SK-N-SH (cell line): ENCODE data around the gene FAM229A. TPM values are rescaled to one million over a fixed set of nuclear protein-coding genes. Genes with fewer than 3 reads are reported as not detected.
"Not testable (repeated sequence)": the region's sequence is repeated elsewhere in the genome, so short reads cannot be mapped to it uniquely, and the experiment has no call there.

Experiments used
- CTCF ChIA-PET: fragments of 300-600, 350-600 bp; formaldehyde crosslinking; extraction: SDS; loops from one replicate; lab custom pipeline; 2021; lab: Yijun Ruan, JAX
- POLR2A ChIA-PET: fragments of 350-600 bp; sonication (Branson Sonifier 250); formaldehyde crosslinking; extraction: SDS; loops from one replicate; lab custom pipeline; 2020; ENCODE audit warnings: antibody characterized with exemption, inconsistent platforms; lab: Yijun Ruan, JAX
- DNase-seq: peaks from one replicate; pipeline ENCODE4 v3.0.0; 2012
- H2AFZ ChIP-seq: fragments of 200-600 bp; sonication (generic); 2 replicates; pipeline ENCODE4 v1.8.1; 2016; ENCODE audit warnings: antibody characterized with exemption, mild to moderate bottlenecking, low read depth
- H3F3A ChIP-seq: fragments of 200-600 bp; sonication (generic); replicated peaks from 2 replicates; pipeline ENCODE3; 2016; ENCODE audit warnings: antibody characterized with exemption, mild to moderate bottlenecking; ENCODE audit not compliant: insufficient read depth
- H3K27ac ChIP-seq, 2 experiments: fragments of 200-500 bp in 1 of 2; fragments of 200-600 bp in 1 of 2; sonication (Bioruptor generic) in 1 of 2; sonication (generic), shearing (Covaris generic) in 1 of 2; 2 replicates each; pipeline versions ENCODE4 v1.5.1 to v1.6.1; 2014 to 2016; ENCODE audit warnings: low read depth in 2 of 2, inconsistent platforms in 1 of 2, low read length in 1 of 2, mild to moderate bottlenecking in 1 of 2, mixed read lengths in 1 of 2
- H3K27me3 ChIP-seq: fragments of 200-600 bp; sonication (generic), shearing (Covaris generic); 2 replicates; pipeline ENCODE4 v1.6.1; 2016; ENCODE audit warnings: mixed run types; ENCODE audit not compliant: insufficient read depth
- H3K36me3 ChIP-seq, 2 experiments: fragments of 200-500 bp in 1 of 2; fragments of 200-600 bp in 1 of 2; sonication (Bioruptor generic) in 1 of 2; sonication (generic) in 1 of 2; replicated peaks in 1 of 2; 2 replicates each; pipeline versions ENCODE3 to v1.5.1; 2014 to 2016; ENCODE audit warnings: low read length in 1 of 2, mild to moderate bottlenecking in 1 of 2; ENCODE audit not compliant: insufficient read depth in 2 of 2, control insufficient read depth in 1 of 2
- H3K4me1 ChIP-seq, 2 experiments: fragments of 200-500 bp in 1 of 2; fragments of 200-600 bp in 1 of 2; sonication (Bioruptor generic) in 1 of 2; sonication (generic), shearing (Covaris generic) in 1 of 2; 2 replicates each; pipeline versions ENCODE4 v1.5.1 to v1.6.1; 2014 to 2016; ENCODE audit warnings: low read depth in 1 of 2, low read length in 1 of 2, mixed run types in 1 of 2; ENCODE audit not compliant: insufficient read depth in 2 of 2, control insufficient read depth in 1 of 2
- H3K4me2 ChIP-seq: fragments of 200-600 bp; sonication (generic), shearing (Covaris generic); 2 replicates; pipeline ENCODE4 v1.6.1; 2017; ENCODE audit warnings: mixed run types
- H3K4me3 ChIP-seq, 2 experiments: fragments of 200-500 bp in 1 of 2; fragments of 200-600 bp in 1 of 2; sonication (Bioruptor generic) in 1 of 2; sonication (generic), shearing (Covaris generic) in 1 of 2; 2 replicates each; pipeline versions ENCODE4 v1.5.1 to v1.8.1; 2014 to 2016; ENCODE audit warnings: low read depth in 2 of 2, inconsistent platforms in 1 of 2, low read length in 1 of 2, mild to moderate bottlenecking in 1 of 2, mixed read lengths in 1 of 2, moderate library complexity in 1 of 2
- H3K79me2 ChIP-seq: fragments of 200-600 bp; sonication (generic); 2 replicates; pipeline ENCODE4 v1.8.1; 2017; ENCODE audit warnings: mild to moderate bottlenecking; ENCODE audit not compliant: insufficient read depth
- H3K9ac ChIP-seq: fragments of 200-600 bp; sonication (generic); 2 replicates; pipeline ENCODE4 v1.6.1; 2017; ENCODE audit warnings: mixed run types
- H3K9me2 ChIP-seq: fragments of 200-600 bp; sonication (generic); 2 replicates; pipeline ENCODE4 v1.6.1; 2017; ENCODE audit warnings: mixed run types
- H3K9me3 ChIP-seq: fragments of 200-600 bp; sonication (generic); 2 replicates; pipeline ENCODE4 v1.6.1; 2017; ENCODE audit warnings: mixed run types, mild to moderate bottlenecking, moderate library complexity
- H4K20me1 ChIP-seq: fragments of 200-600 bp; sonication (generic); 2 replicates; pipeline ENCODE4 v1.6.1; 2017; ENCODE audit warnings: mild to moderate bottlenecking, mixed run types; ENCODE audit not compliant: insufficient read depth
- EP300 ChIP-seq, 2 experiments: IDR thresholded peaks; 2 replicates each; pipeline versions ENCODE4 v1.4.0 to v1.6.1; 2012; ENCODE audit warnings: borderline replicate concordance in 1 of 2, low read depth in 1 of 2, low read length in 1 of 2
- EZH2phosphoT487 ChIP-seq: fragments of 200-600 bp; sonication (generic); IDR thresholded peaks from 2 replicates; pipeline ENCODE4 v1.6.1; 2017; ENCODE audit warnings: low read depth, mixed run types, mild to moderate bottlenecking, antibody characterized with exemption, moderate library complexity, borderline replicate concordance
- FOSL2 ChIP-seq: IDR thresholded peaks from 2 replicates; pipeline ENCODE4 v1.4.0; 2012; ENCODE audit warnings: low read depth, mild to moderate bottlenecking, moderate library complexity, borderline replicate concordance
- FOXM1 ChIP-seq: IDR thresholded peaks from 2 replicates; pipeline ENCODE4 v1.4.0; 2012; ENCODE audit warnings: low read depth, mild to moderate bottlenecking
- GABPA ChIP-seq: IDR thresholded peaks from 2 replicates; pipeline ENCODE4 v1.4.0; 2012; ENCODE audit warnings: low read depth, mild to moderate bottlenecking
- JUND ChIP-seq: IDR thresholded peaks from 2 replicates; pipeline ENCODE4 v1.4.0; 2012
- MEF2A ChIP-seq: IDR thresholded peaks from 2 replicates; pipeline ENCODE4 v1.4.0; 2012; ENCODE audit warnings: low read depth, borderline replicate concordance
- RXRA ChIP-seq: IDR thresholded peaks from 2 replicates; pipeline ENCODE4 v1.4.0; 2012; ENCODE audit warnings: low read depth, mild to moderate bottlenecking, borderline replicate concordance
- SMC3 ChIP-seq: IDR thresholded peaks from 2 replicates; pipeline ENCODE4 v1.6.1; 2012; ENCODE audit warnings: low read depth, low read length, improper control_type of control experiment
- TCF12 ChIP-seq: IDR thresholded peaks from 2 replicates; pipeline ENCODE4 v1.4.0; 2012
- WGBS: methylation state at CpG from one replicate; pipeline ENCODE4 v1.1.6; 2017; ENCODE audit warnings: low lambda C conversion rate; 5-methylcytosine and 5-hydroxymethylcytosine counted together
- polyA plus RNA-seq, 3 experiments: library from polyadenylated mRNA; depleted of rRNA; stranded (reverse); fragments of >200 nt; gene quantifications; 2 replicates each; pipeline ENCODE4 v1.2.3, GENCODE V29; 2012
- TF ChIP-seq, protein P1 (sequence below): IDR thresholded peaks from 2 replicates; pipeline ENCODE4 v1.4.0; 2012; ENCODE audit warnings: low read depth
- TF ChIP-seq, protein P2 (sequence below): fragments of 150-350 bp; IDR thresholded peaks from 2 replicates; pipeline ENCODE4 v1.6.1; 2017; ENCODE audit warnings: antibody characterized with exemption, low read length, low read depth, borderline replicate concordance
- TF ChIP-seq, protein P3 (sequence below): IDR thresholded peaks from 2 replicates; pipeline ENCODE4 v1.6.1; 2012; ENCODE audit warnings: mild to moderate bottlenecking, low read depth, low read length, moderate library complexity

The FAM229A gene
- polyA plus RNA-seq, 1 of the 3 experiments (the other 2 are of a cell fraction): 8.0 TPM

DNA sequence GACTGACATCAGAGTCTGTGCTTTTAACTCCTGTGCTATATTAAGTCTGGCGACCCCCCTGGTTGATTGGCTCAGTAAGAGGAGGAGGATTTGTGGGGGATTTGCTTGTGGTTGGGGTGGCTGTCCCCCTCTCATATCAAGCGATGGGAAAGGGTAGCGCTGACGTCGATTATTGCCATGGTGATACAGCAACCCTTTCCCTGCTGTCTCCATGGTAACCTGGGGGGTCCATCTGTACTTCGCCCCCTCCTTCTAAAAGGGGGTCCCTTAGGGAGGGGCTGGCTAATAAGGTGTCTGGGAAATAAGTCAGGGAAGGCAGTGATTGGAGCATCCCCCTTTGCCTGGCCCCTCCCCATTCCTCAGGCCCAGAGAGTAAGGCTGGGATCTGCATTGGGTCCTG, 4.7 kb downstream of the FAM229A start:
- H3K79me2 ChIP-seq: no peaks in the 10 kb centered on the region; the same call in 1 of the 2 replicates
- CTCF ChIA-PET: no interaction called here
- no peak overlapping the region for H3K4me3 ChIP-seq
- H2AFZ ChIP-seq: no peak overlapping the region
- H3K9me3 ChIP-seq: no peaks in the 10 kb centered on the region
- WGBS: 82% methylated on average over 6 of the region's 6 CpGs
- POLR2A ChIA-PET: interaction anchor here (1.5 kb wide), 1 partner anchor 19 kb away, joined by 5 read pairs; no protein-coding TSS in a partner anchor
- DNase-seq: no peak
- no peaks in the 10 kb centered on the region for H4K20me1 ChIP-seq
- no peak overlapping the region for H3K4me2 ChIP-seq
- no peak overlapping the region for H3K27ac ChIP-seq
- H3K27me3 ChIP-seq: no peaks in the 10 kb centered on the region
- H3K9ac ChIP-seq: no peak overlapping the region
- no peak for TF ChIP-seq TCF12
- TF ChIP-seq GABPA: no peak
- TF ChIP-seq, protein P1, sequence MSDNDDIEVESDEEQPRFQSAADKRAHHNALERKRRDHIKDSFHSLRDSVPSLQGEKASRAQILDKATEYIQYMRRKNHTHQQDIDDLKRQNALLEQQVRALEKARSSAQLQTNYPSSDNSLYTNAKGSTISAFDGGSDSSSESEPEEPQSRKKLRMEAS: no peak
- TF ChIP-seq MEF2A: no peak
- TF ChIP-seq FOXM1: no peak
- no peak for TF ChIP-seq EZH2phosphoT487
- TF ChIP-seq, all 33 proteins: peak for 0
- Histone ChIP-seq H3K4me1 (peaks cover 0 to 2% of the 10 kb centered on the region in 2 experiments; a peak in 1 of 4 replicates), H3K9me2 (no peaks in the 10 kb centered on the region), H3F3A (peaks cover 8% of the 10 kb centered on the region), H3K36me3 (peaks cover 0 to 9% of the 10 kb centered on the region in 2 experiments)

DNA sequence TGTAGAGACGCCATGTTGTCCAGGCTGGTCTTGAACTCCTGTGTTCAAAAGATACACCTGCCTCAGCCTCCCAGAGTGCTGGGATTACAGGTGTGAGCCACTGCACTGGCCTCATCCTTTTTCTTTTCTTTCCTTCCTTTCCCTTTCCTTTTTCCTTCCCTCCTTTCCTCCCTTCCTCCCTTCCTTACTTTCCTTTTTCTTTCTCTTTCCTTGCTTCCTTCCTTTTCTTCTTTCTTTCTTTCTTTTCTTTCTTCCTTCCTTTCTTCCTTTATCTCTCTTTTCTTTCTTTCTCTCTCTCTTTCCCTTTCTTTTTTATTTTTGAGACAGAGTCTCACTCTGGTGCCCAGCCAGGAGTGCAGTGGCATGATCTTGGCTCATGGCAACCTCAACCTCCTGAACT, 5.8 kb downstream of the FAM229A start:
- ChIA-PET CTCF (no interaction called here), POLR2A (interaction anchor here (0.7 kb wide), 1 partner anchor 249 kb away, joined by 3 read pairs; the partner anchor contains the start of gene KPNA6)
- Histone ChIP-seq H3K4me1 (peaks cover 4 to 9% of the 10 kb centered on the region in 2 experiments; a peak in 2 of 4 replicates), H4K20me1 (no peaks in the 10 kb centered on the region), H3F3A (peaks cover 8% of the 10 kb centered on the region), H3K79me2 (peaks cover 8% of the 10 kb centered on the region; the same call in 1 of the 2 replicates), H3K4me2 (no peak overlapping the region), H3K9ac (no peak overlapping the region), H3K36me3 (peaks cover 0 to 5% of the 10 kb centered on the region in 2 experiments), H3K9me2 (no peaks in the 10 kb centered on the region), H3K9me3 (no peaks in the 10 kb centered on the region), H2AFZ (no peak overlapping the region), H3K27ac (no peak overlapping the region), H3K27me3 (no peaks in the 10 kb centered on the region), H3K4me3 (no peak overlapping the region)
- 100% methylated on average over 1 of the region's 1 CpG for WGBS
- no peak for DNase-seq
- TF ChIP-seq, protein P2, sequence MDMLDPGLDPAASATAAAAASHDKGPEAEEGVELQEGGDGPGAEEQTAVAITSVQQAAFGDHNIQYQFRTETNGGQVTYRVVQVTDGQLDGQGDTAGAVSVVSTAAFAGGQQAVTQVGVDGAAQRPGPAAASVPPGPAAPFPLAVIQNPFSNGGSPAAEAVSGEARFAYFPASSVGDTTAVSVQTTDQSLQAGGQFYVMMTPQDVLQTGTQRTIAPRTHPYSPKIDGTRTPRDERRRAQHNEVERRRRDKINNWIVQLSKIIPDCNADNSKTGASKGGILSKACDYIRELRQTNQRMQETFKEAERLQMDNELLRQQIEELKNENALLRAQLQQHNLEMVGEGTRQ: no peak
- TF ChIP-seq, protein P3, sequence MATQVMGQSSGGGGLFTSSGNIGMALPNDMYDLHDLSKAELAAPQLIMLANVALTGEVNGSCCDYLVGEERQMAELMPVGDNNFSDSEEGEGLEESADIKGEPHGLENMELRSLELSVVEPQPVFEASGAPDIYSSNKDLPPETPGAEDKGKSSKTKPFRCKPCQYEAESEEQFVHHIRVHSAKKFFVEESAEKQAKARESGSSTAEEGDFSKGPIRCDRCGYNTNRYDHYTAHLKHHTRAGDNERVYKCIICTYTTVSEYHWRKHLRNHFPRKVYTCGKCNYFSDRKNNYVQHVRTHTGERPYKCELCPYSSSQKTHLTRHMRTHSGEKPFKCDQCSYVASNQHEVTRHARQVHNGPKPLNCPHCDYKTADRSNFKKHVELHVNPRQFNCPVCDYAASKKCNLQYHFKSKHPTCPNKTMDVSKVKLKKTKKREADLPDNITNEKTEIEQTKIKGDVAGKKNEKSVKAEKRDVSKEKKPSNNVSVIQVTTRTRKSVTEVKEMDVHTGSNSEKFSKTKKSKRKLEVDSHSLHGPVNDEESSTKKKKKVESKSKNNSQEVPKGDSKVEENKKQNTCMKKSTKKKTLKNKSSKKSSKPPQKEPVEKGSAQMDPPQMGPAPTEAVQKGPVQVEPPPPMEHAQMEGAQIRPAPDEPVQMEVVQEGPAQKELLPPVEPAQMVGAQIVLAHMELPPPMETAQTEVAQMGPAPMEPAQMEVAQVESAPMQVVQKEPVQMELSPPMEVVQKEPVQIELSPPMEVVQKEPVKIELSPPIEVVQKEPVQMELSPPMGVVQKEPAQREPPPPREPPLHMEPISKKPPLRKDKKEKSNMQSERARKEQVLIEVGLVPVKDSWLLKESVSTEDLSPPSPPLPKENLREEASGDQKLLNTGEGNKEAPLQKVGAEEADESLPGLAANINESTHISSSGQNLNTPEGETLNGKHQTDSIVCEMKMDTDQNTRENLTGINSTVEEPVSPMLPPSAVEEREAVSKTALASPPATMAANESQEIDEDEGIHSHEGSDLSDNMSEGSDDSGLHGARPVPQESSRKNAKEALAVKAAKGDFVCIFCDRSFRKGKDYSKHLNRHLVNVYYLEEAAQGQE: no peak
- no peak for TF ChIP-seq EZH2phosphoT487
- TF ChIP-seq SMC3: no peak
- no peak for TF ChIP-seq EP300 (IDR thresholded peaks at IDR 0.05; ENCODE audit: borderline replicate concordance in 1 of 2, low read depth in 1 of 2, low read length in 1 of 2)
- no peak for TF ChIP-seq RXRA
- TF ChIP-seq JUND: no peak
- no peak for TF ChIP-seq FOSL2

DNA sequence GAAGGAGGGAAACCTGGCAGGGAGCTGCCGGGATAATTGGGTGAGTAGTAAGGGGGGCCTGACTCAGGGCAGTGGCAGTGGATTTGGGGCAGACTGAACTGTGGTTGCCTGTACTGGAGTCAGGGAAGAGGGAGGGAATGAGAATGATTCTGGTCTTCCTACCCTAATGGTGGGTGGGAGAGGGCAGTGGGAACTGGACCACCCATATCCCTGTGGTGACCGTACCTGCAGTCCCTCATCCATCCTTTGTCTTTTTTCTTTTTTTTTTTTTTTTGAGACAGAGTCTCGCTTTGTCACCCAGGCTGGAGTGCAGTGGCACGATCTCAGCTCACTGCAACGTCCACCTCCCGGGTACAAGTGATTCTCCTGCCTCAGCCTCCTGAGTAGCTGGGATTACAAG, 6.5 kb downstream of the FAM229A start:
- not testable (repeated sequence) for H3K9me3 ChIP-seq, H3K79me2 ChIP-seq, DNase-seq, H3K27ac ChIP-seq, H4K20me1 ChIP-seq, H3K27me3 ChIP-seq, H3K4me2 ChIP-seq, H3K4me1 ChIP-seq, H3F3A ChIP-seq, H3K36me3 ChIP-seq, H3K9me2 ChIP-seq, H2AFZ ChIP-seq, H3K9ac ChIP-seq, H3K4me3 ChIP-seq
- ChIA-PET POLR2A (interaction anchor here (0.5 kb wide), 1 partner anchor 146 kb away, joined by 6 read pairs; no protein-coding TSS in a partner anchor), CTCF (interaction anchor here (0.8 to 1.2 kb wide), 2 partner anchors 22 to 59 kb away, joined by 3 read pairs; no protein-coding TSS in a partner anchor)
- WGBS: 94% methylated on average over 6 of the region's 6 CpGs
